ENCODE results near the gene EVA1B. TPM values are rescaled to one million over a fixed set of nuclear protein-coding genes. Genes with fewer than 3 reads are reported as not detected.

The EVA1B gene
- total RNA-seq, 1 donor from 2014 or later, result 115 TPM

GRCh38 chr1:36355811-36356210, 32.4 kb upstream of the EVA1B start:
- Mint-ChIP-seq H3K27me3 (ENCODE audit: unreplicated experiment) (no peaks in the 10 kb centered on the region), H3K36me3 (ENCODE audit: unreplicated experiment) (peaks cover 33% of the 10 kb centered on the region), H3K9me3 (ENCODE audit: unreplicated experiment) (no peaks in the 10 kb centered on the region), H3K4me3 (ENCODE audit: unreplicated experiment) (no peak overlapping the region), H3K27ac (ENCODE audit: unreplicated experiment) (peak overlapping the region; percentile 54), H3K4me1 (ENCODE audit: unreplicated experiment) (peaks cover 33% of the 10 kb centered on the region)
- no peak for TF ChIP-seq CTCF (IDR thresholded peaks at IDR 0.05)
- no peak for DNase-seq (ENCODE audit: extremely low spot score, unreplicated experiment)

GRCh38 chr1:36354486-36354885, 31.0 kb upstream of the EVA1B start:
- no peaks in the 10 kb centered on the region for H3K27me3 Mint-ChIP-seq (ENCODE audit: unreplicated experiment)
- H3K36me3 Mint-ChIP-seq (ENCODE audit: unreplicated experiment), result peaks cover 27% of the 10 kb centered on the region
- no peaks in the 10 kb centered on the region for H3K9me3 Mint-ChIP-seq (ENCODE audit: unreplicated experiment)
- peaks cover 46% of the 10 kb centered on the region for H3K4me1 Mint-ChIP-seq (ENCODE audit: unreplicated experiment)
- peak overlapping the region; percentile 99 for H3K27ac Mint-ChIP-seq (ENCODE audit: unreplicated experiment)
- H3K4me3 Mint-ChIP-seq (ENCODE audit: unreplicated experiment), result no peak overlapping the region
- no peak for DNase-seq (ENCODE audit: extremely low spot score, unreplicated experiment)
- TF ChIP-seq CTCF (IDR thresholded peaks at IDR 0.05), result no peak

GRCh38 chr1:36352910-36353878, 29.7 kb upstream of the EVA1B start:
- TF ChIP-seq CTCF (IDR thresholded peaks at IDR 0.05), result no peak
- no peaks in the 10 kb centered on the region for H3K27me3 Mint-ChIP-seq (ENCODE audit: unreplicated experiment)
- no peak for DNase-seq (ENCODE audit: extremely low spot score, unreplicated experiment)
- H3K27ac Mint-ChIP-seq (ENCODE audit: unreplicated experiment), result peak overlapping the region; percentile 99
- peaks cover 51% of the 10 kb centered on the region for H3K4me1 Mint-ChIP-seq (ENCODE audit: unreplicated experiment)
- peaks cover 22% of the 10 kb centered on the region for H3K36me3 Mint-ChIP-seq (ENCODE audit: unreplicated experiment)
- H3K4me3 Mint-ChIP-seq (ENCODE audit: unreplicated experiment), result peak overlapping the region; percentile 51
- H3K9me3 Mint-ChIP-seq (ENCODE audit: unreplicated experiment), result no peaks in the 10 kb centered on the region

- no peak for DNase-seq (ENCODE audit: extremely low spot score, unreplicated experiment)
- Mint-ChIP-seq H3K4me1 (ENCODE audit: unreplicated experiment) (peaks cover 51% of the 10 kb centered on the region), H3K27me3 (ENCODE audit: unreplicated experiment) (no peaks in the 10 kb centered on the region), H3K27ac (ENCODE audit: unreplicated experiment) (peak overlapping the region; percentile 99), H3K36me3 (ENCODE audit: unreplicated experiment) (peaks cover 23% of the 10 kb centered on the region), H3K4me3 (ENCODE audit: unreplicated experiment) (peak overlapping the region; percentile 51), H3K9me3 (ENCODE audit: unreplicated experiment) (no peaks in the 10 kb centered on the region)
- peak; percentile 14 for TF ChIP-seq CTCF (IDR thresholded peaks at IDR 0.05)
Observed at GRCh38 chr1:36352125-36352909, 28.9 kb upstream of the EVA1B start.
